ENCODE data around the gene ICE1. TPM values are rescaled to one million over a fixed set of nuclear protein-coding genes. Genes with fewer than 3 reads are reported as not detected.

The ICE1 gene
- total RNA-seq, 4 donors from 2014 or later, result 8.1 to 27.1 (median 17.5) TPM

DNA sequence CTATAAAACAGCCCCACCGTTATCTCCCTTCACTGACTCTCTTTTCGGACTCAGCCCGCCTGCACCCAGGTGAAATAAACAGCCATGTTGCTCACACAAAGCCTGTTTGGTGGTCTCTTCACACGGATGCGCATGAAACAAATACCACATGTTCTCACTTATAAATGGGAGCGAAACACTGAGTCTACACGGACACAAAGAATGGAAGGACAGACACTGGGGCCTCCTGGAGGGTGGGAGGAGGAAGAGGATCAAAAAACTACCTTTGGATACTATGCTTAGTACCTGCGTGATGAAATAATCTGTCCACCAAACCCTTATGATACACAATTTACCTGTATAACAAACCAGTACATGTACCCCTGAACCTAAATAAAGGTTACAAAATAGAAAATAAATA is 98.6 kb downstream of the ICE1 start:
- 80 to 81% methylated on average over 5 to 8 of the region's 8 CpGs for WGBS, 2 donors
- Histone ChIP-seq H3K9me3 (no peaks in the 10 kb centered on the region), H3K27ac (no peak overlapping the region), H3K4me1 (no peaks in the 10 kb centered on the region), H3K36me3 (no peaks in the 10 kb centered on the region), H3K27me3 (no peaks in the 10 kb centered on the region), H3K4me3 (no peak overlapping the region)
- DNase-seq, result no peak
- intact Hi-C loops (cut with DNase I), result no loop called here
- TF ChIP-seq POLR2A (IDR thresholded peaks at IDR 0.05) (no peak), CTCF (IDR thresholded peaks at IDR 0.05) (no peak)

GRCh38 chr5:5521478-5521877 is 99.0 kb downstream of the ICE1 start:
- Histone ChIP-seq H3K4me1 (no peaks in the 10 kb centered on the region), H3K4me3 (no peak overlapping the region), H3K36me3 (no peaks in the 10 kb centered on the region), H3K27ac (no peak overlapping the region), H3K27me3 (no peaks in the 10 kb centered on the region), H3K9me3 (no peaks in the 10 kb centered on the region)
- 50 to 78% methylated on average over 2 of the region's 2 CpGs for WGBS, 2 donors
- intact Hi-C loops (cut with DNase I), result no loop called here
- TF ChIP-seq POLR2A (IDR thresholded peaks at IDR 0.05) (no peak), CTCF (IDR thresholded peaks at IDR 0.05) (no peak)
- no peak for DNase-seq

GRCh38 chr5:5522336-5522735 is 99.9 kb downstream of the ICE1 start:
- no peak for DNase-seq
- H3K36me3 ChIP-seq, result no peaks in the 10 kb centered on the region
- TF ChIP-seq CTCF (IDR thresholded peaks at IDR 0.05) (no peak), POLR2A (IDR thresholded peaks at IDR 0.05) (no peak)
- H3K4me3 ChIP-seq, result no peak overlapping the region
- WGBS, 2 donors, result 76 to 83% methylated on average over 2 of the region's 2 CpGs
- H3K4me1 ChIP-seq, result no peaks in the 10 kb centered on the region
- intact Hi-C loops (cut with DNase I), result no loop called here
- no peak overlapping the region for H3K27ac ChIP-seq
- no peaks in the 10 kb centered on the region for H3K9me3 ChIP-seq
- no peaks in the 10 kb centered on the region for H3K27me3 ChIP-seq

DNA sequence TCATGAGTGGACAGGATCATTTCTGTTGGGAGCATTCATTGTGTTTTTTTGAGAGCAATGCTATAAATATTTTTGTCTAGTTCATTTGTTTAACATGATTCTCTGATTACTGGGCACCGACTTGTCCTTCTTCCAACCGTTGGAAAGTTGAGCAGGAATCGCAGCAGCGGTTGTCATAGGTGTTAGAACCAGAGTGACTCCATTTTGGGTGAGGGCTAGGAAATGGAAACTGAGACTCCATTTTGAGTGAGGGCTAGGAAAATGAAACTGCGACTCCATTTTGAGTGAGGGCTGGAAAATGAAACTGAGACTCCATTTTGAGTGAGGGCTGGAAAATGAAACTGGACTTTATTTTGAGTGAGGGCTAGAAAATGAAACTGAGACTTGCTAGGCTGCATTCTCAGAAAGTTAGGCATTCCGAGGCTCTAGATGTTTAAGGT is 100.6 kb downstream of the ICE1 start:
- Histone ChIP-seq H3K9me3 (no peaks in the 10 kb centered on the region), H3K36me3 (no peaks in the 10 kb centered on the region), H3K4me3 (no peak overlapping the region), H3K27ac (no peak overlapping the region), H3K27me3 (no peaks in the 10 kb centered on the region), H3K4me1 (no peaks in the 10 kb centered on the region)
- DNase-seq, result no peak
- intact Hi-C loops (cut with DNase I), result no loop called here
- 80 to 81% methylated on average over 6 of the region's 6 CpGs for WGBS, 2 donors
- TF ChIP-seq POLR2A (IDR thresholded peaks at IDR 0.05), result no peak
- TF ChIP-seq CTCF (IDR thresholded peaks at IDR 0.05), result no peak

DNA sequence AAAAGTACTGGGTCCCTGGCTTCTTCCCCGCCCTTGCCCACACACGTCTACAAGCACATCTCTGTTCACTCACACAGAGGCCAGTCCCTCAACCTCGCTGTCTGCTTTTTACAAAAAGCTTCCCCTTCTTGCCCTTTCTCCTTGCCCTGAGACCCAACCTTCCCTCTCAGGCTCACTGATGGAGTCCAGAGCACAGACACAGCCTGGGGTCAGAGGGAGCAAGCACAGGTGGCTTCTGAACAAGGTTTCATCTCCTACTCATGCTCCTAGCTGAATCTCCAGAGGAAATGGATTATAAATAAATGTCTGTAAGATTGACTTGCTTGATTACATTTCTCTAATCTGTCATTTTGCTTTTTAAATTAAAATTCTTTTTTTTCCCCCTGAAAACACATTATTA is 101.8 kb downstream of the ICE1 start:
- no peaks in the 10 kb centered on the region for H3K9me3 ChIP-seq
- 74 to 80% methylated on average over 3 of the region's 3 CpGs for WGBS, 2 donors
- DNase-seq, result no peak
- H3K4me1 ChIP-seq, result no peaks in the 10 kb centered on the region
- H3K27me3 ChIP-seq, result no peaks in the 10 kb centered on the region
- intact Hi-C loops (cut with DNase I), result no loop called here
- H3K4me3 ChIP-seq, result no peak overlapping the region
- no peaks in the 10 kb centered on the region for H3K36me3 ChIP-seq
- no peak overlapping the region for H3K27ac ChIP-seq
- TF ChIP-seq POLR2A (IDR thresholded peaks at IDR 0.05), result no peak

DNA sequence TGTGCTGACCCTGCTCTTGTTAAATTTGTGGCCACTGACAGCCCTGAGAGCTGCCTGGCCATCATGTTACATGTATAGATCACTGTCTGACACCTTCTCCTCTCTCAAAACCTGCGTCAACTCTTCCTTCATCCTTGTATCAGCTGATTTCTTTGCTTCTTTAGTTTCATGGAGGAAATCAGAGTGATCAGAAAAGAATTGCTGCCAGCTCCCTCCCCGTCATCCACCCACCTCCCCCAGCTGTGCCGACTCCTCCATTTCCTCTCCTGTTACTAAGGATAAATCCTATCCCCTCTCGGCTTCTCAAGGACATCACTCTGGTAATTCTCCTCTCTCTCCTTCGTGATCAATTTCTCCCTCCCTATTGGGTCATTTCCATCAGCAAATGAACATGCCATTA is 108.9 kb downstream of the ICE1 start:
- H3K4me3 ChIP-seq, result no peak overlapping the region
- intact Hi-C loops (cut with DNase I), result no loop called here
- DNase-seq, result no peak
- no peaks in the 10 kb centered on the region for H3K4me1 ChIP-seq
- TF ChIP-seq CTCF (IDR thresholded peaks at IDR 0.05), result no peak
- TF ChIP-seq POLR2A (IDR thresholded peaks at IDR 0.05), result no peak
- no peaks in the 10 kb centered on the region for H3K9me3 ChIP-seq
- no peak overlapping the region for H3K27ac ChIP-seq
- WGBS, 2 donors, result 54 to 56% methylated on average over 5 of the region's 5 CpGs
- peaks cover 0 to 6% (median 0%) of the 10 kb centered on the region in 4 donors for H3K27me3 ChIP-seq
- no peaks in the 10 kb centered on the region for H3K36me3 ChIP-seq

Data from esophagus squamous epithelium (tissue), 5 donors.